B cell (primary cell): ENCODE measurements around the gene ARAP1. TPM values are rescaled to one million over a fixed set of nuclear protein-coding genes. Genes with fewer than 3 reads are reported as not detected.

Experiments
- ATAC-seq: fragments of 200-7000 bp; cut with Tn5 transposase; one replicate; pipeline ENCODE4 v1.10.0; 2021; ENCODE audit warnings: low read depth, mild to moderate bottlenecking, moderate number of reproducible peaks, moderate library complexity
- CTCF ChIA-PET: fragments of 350-600 bp; sonication (Branson Sonifier 250); formaldehyde crosslinking; loops from one replicate; lab custom pipeline; 2021; ENCODE audit warnings: antibody characterized with exemption, inconsistent platforms; lab: Charles Lee
- POLR2A ChIA-PET: fragments of 350-600 bp; sonication (Branson Sonifier 250); formaldehyde crosslinking; loops from one replicate; lab custom pipeline; 2021; ENCODE audit warnings: antibody characterized with exemption; lab: Charles Lee
- DNase-seq: peaks from one replicate; pipeline ENCODE4 v3.0.0; 2013
- H2AFZ ChIP-seq: 2 replicates; pipeline ENCODE4 v1.6.1; 2012; ENCODE audit warnings: mild to moderate bottlenecking, low read depth, low read length; ENCODE audit not compliant: insufficient read depth, poor library complexity, severe bottlenecking
- H3K27ac ChIP-seq, 2 donors: 1 replicate in 1 of 2; 2 replicates in 1 of 2; pipeline ENCODE4 v1.5.1; 2012 to 2013; ENCODE audit warnings: low read length in 2 of 2, mild to moderate bottlenecking in 2 of 2, moderate library complexity in 1 of 2
- H3K27me3 ChIP-seq, 4 experiments: fragments of 200-600 bp in 1 of 4; sonication (generic) in 1 of 4; replicated peaks in 1 of 4; 1 replicate in 2 of 4; 2 replicates in 2 of 4; pipeline versions ENCODE4 v1.6.1 to v1.7.0; 2013 to 2016; ENCODE audit warnings: low read length in 3 of 4, mild to moderate bottlenecking in 2 of 4, mixed read lengths in 1 of 4, moderate library complexity in 1 of 4; ENCODE audit not compliant: insufficient read depth in 4 of 4, control insufficient read depth in 3 of 4; ENCODE audit errors: control extremely low read depth in 1 of 4
- H3K36me3 ChIP-seq, 2 experiments: replicated peaks in 1 of 2; 1 replicate in 1 of 2; 2 replicates in 1 of 2; pipeline versions ENCODE4 v1.6.1 to v1.7.1; 2013; ENCODE audit warnings: low read length in 1 of 2; ENCODE audit not compliant: insufficient read depth in 2 of 2, control insufficient read depth in 1 of 2; ENCODE audit errors: control extremely low read depth in 1 of 2, extremely low read depth in 1 of 2
- H3K4me1 ChIP-seq, 2 donors: fragments of 200-600 bp in 1 of 2; sonication (generic) in 1 of 2; 1 replicate in 1 of 2; 2 replicates in 1 of 2; pipeline versions ENCODE4 v1.5.1 to v1.6.1; 2013 to 2017; ENCODE audit warnings: low read length in 2 of 2; ENCODE audit not compliant: control insufficient read depth in 2 of 2, insufficient read depth in 2 of 2
- H3K4me2 ChIP-seq: replicated peaks from 2 replicates; pipeline ENCODE3; 2012; ENCODE audit warnings: mild to moderate bottlenecking, low read depth, low read length; ENCODE audit not compliant: poor library complexity, severe bottlenecking
- H3K4me3 ChIP-seq, 5 experiments: fragments of 200-600 bp in 1 of 5; sonication (generic) in 1 of 5; 1 replicate in 3 of 5; 2 replicates in 2 of 5; pipeline versions ENCODE4 v1.5.1 to v1.7.0; 2011 to 2016; ENCODE audit warnings: low read length in 4 of 5, mild to moderate bottlenecking in 4 of 5, low read depth in 2 of 5, control low read depth in 1 of 5, moderate library complexity in 1 of 5; ENCODE audit not compliant: insufficient read depth in 1 of 5; ENCODE audit errors: control extremely low read depth in 1 of 5, extremely low read depth in 1 of 5
- H3K79me2 ChIP-seq: fragments of 200-600 bp; sonication (generic); one replicate; pipeline ENCODE4 v1.6.0; 2016; ENCODE audit warnings: low read length; ENCODE audit not compliant: control insufficient read depth, insufficient read depth
- H3K9ac ChIP-seq: fragments of 200-600 bp; sonication (generic); 2 replicates; pipeline ENCODE4 v1.6.1; 2017; ENCODE audit warnings: mild to moderate bottlenecking, low read length, moderate library complexity
- H3K9me3 ChIP-seq, 3 donors: one replicate each; pipeline versions ENCODE4 v1.6.1 to v1.7.1; 2013; ENCODE audit warnings: low read length in 2 of 3; ENCODE audit not compliant: control insufficient read depth in 2 of 3, insufficient read depth in 1 of 3; ENCODE audit errors: control extremely low read depth in 1 of 3
- H4K20me1 ChIP-seq: 2 replicates; pipeline ENCODE4 v1.6.0; 2012; ENCODE audit warnings: mild to moderate bottlenecking, low read length; ENCODE audit not compliant: insufficient read depth, control insufficient read depth, poor library complexity, severe bottlenecking
- H3K27ac Mint-ChIP-seq: one replicate; pipeline ENCODE4 v1.8.0; 2021; ENCODE audit warnings: mixed read lengths
- H3K27me3 Mint-ChIP-seq: one replicate; pipeline ENCODE4 v1.8.0; 2021; ENCODE audit warnings: mixed read lengths
- H3K4me1 Mint-ChIP-seq: one replicate; pipeline ENCODE4 v1.8.0; 2021; ENCODE audit warnings: mixed read lengths
- H3K4me3 Mint-ChIP-seq: one replicate; pipeline ENCODE4 v1.8.0; 2021; ENCODE audit warnings: mixed read lengths
- H3K9me3 Mint-ChIP-seq: one replicate; pipeline ENCODE4 v1.8.0; 2022; ENCODE audit warnings: mixed read lengths; ENCODE audit not compliant: insufficient read depth
- EZH2 ChIP-seq: IDR thresholded peaks from 2 replicates; pipeline ENCODE4 v1.6.1; 2012; ENCODE audit warnings: borderline replicate concordance, low read depth, mild to moderate bottlenecking, moderate library complexity, low read length; ENCODE audit not compliant: insufficient read depth, poor library complexity, severe bottlenecking
- WGBS: methylation state at CpG from one replicate; pipeline ENCODE4 v1.1.5; 2013; ENCODE audit warnings: missing lambda C conversion rate; ENCODE audit not compliant: insufficient coverage; 5-methylcytosine and 5-hydroxymethylcytosine counted together
- intact Hi-C: fragments of 100-400 bp; cut with micrococcal nuclease; formaldehyde crosslinking; loops from one replicate; pipeline ENCODE4 v1.10.0; 2022
- polyA plus RNA-seq: library from polyadenylated mRNA; depleted of rRNA; stranded (reverse); fragments of >200 nt; gene quantifications from 2 replicates; pipeline ENCODE4 v1.2.3, GENCODE V29; 2012
- total RNA-seq, 2 donors: library from RNA; stranded (reverse); fragments of 120-200 nt in 1 of 2; gene quantifications; 1 replicate in 1 of 2; 2 replicates in 1 of 2; pipeline versions ENCODE4 v1.2.3 to v1.2.4, GENCODE V29; 2013 to 2022
- TF ChIP-seq, protein P1 (sequence below): fragments of 200-600 bp; IDR thresholded peaks from one replicate; pipeline ENCODE4 v1.8.0; 2022; ENCODE audit warnings: antibody characterized with exemption, mild to moderate bottlenecking

The ARAP1 gene
- total and polyA plus RNA-seq, 2 donors (not counting 1 experiment from before 2014, with no cell fraction given): 143 to 242 TPM

DNA sequence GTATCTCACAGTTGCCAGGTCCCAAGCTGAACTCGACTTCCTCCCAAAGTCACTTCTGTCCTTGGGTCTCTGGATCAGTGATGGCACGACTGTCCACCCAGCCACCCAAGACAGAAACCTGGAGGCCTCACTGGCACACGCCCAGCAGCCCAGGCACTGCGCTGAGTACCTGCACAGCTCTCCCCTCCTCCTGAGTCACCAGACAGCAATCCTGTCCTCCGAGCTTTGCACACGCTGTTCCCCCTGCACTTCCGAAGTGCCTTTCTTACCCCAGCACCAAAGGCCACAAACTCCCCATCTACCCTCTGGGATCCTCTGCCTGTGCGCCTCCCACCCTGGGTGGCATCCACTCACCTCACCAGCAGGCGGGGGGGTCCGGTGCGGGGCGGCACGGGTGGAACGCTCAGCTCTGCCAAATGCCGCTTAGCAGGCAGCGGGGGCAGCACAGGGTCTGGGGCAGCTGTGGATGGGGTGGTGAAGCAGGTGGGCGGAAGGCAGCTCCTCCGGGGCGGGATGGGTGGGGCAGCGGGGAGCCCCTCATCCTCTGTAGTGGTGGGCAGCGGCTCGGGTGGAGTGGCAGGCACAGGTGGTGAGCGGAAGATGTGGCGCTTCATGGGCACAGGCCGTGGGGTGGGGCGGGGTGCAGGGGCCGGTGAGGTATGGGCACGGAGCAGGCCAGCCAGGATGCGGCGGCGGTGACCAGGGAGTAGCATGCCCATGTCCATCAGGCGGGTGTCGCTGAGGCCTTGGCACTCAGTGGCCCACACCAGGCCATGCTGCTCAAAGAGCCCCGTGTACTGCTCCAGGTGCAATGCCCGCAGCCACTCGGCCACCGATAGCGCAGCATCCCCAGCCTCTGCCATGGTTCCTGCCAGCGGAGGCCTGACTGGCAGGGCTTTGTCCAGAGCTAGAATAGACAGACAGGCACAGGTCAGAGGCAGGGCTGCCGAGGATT, 25.7 kb downstream of the ARAP1 start:
- ChIA-PET POLR2A (interaction anchor here (0.5 to 0.6 kb wide), 3 partner anchors 10 to 108 kb away, joined by 3 read pairs; no protein-coding TSS in a partner anchor), CTCF (interaction anchor here (1.0 to 23.8 kb wide), 8 partner anchors 13 to 645 kb away, joined by 3 to 390 read pairs (median 20); partner anchors contain the start of gene STARD10)
- DNase-seq (no peak), ATAC-seq (no peak)
- peak overlapping the region; percentile 85 for H3K27ac Mint-ChIP-seq
- H3K4me3 Mint-ChIP-seq: no peak overlapping the region
- no peaks in the 10 kb centered on the region for H3K9me3 Mint-ChIP-seq
- peaks cover 0 to 4% (median 0%) of the 10 kb centered on the region in 3 donors for H3K9me3 ChIP-seq
- H3K27me3 ChIP-seq: no peaks in the 10 kb centered on the region
- H3K4me3 ChIP-seq: no peak overlapping the region
- H3K27me3 Mint-ChIP-seq: no peaks in the 10 kb centered on the region
- peaks cover 54% of the 10 kb centered on the region for H4K20me1 ChIP-seq
- H3K27ac ChIP-seq: peak overlapping the region in 1 of 2 donors; percentile 67
- no peak overlapping the region for H2AFZ ChIP-seq
- H3K79me2 ChIP-seq: peaks cover 99% of the 10 kb centered on the region
- no peak for TF ChIP-seq EZH2
- TF ChIP-seq, protein P1, sequence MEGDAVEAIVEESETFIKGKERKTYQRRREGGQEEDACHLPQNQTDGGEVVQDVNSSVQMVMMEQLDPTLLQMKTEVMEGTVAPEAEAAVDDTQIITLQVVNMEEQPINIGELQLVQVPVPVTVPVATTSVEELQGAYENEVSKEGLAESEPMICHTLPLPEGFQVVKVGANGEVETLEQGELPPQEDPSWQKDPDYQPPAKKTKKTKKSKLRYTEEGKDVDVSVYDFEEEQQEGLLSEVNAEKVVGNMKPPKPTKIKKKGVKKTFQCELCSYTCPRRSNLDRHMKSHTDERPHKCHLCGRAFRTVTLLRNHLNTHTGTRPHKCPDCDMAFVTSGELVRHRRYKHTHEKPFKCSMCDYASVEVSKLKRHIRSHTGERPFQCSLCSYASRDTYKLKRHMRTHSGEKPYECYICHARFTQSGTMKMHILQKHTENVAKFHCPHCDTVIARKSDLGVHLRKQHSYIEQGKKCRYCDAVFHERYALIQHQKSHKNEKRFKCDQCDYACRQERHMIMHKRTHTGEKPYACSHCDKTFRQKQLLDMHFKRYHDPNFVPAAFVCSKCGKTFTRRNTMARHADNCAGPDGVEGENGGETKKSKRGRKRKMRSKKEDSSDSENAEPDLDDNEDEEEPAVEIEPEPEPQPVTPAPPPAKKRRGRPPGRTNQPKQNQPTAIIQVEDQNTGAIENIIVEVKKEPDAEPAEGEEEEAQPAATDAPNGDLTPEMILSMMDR: no peak
- intact Hi-C loops: no loop called here
- WGBS: 96% methylated on average over 33 of the region's 40 CpGs
- peaks cover 0 to 49% of the 10 kb centered on the region in 2 experiments for H3K36me3 ChIP-seq
- peaks cover 40 to 66% of the 10 kb centered on the region in 2 donors for H3K4me1 ChIP-seq
- peaks cover 74% of the 10 kb centered on the region for H3K4me1 Mint-ChIP-seq
- no peak overlapping the region for H3K9ac ChIP-seq
- H3K4me2 ChIP-seq: no peak overlapping the region

DNA sequence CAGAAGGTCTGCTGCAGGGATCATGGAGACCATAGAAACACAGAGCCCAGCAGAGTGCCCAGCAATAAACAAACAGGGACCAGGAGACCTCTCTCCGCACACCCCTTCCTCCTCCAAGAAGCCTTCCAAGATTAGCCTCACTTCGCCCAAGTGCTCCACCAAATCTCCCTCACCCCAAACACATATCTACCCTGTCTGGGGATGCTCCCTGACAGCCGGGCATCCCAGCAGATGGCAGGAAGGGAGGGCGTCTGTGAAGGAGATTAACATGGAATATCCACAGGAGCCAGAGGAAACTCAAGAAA, 26.5 kb downstream of the ARAP1 start:
- no peaks in the 10 kb centered on the region for H3K9me3 Mint-ChIP-seq
- 100% methylated on average over 2 of the region's 4 CpGs for WGBS
- H2AFZ ChIP-seq: no peak overlapping the region
- TF ChIP-seq EZH2: no peak
- TF ChIP-seq, protein P1: no peak
- H3K79me2 ChIP-seq: peaks cover 99% of the 10 kb centered on the region
- intact Hi-C loops: loop anchor here (1.0 kb wide), 3 partner anchors 13 to 68 kb away; partner anchors contain the start of gene ARAP1
- H3K4me1 Mint-ChIP-seq: peaks cover 75% of the 10 kb centered on the region
- no peak overlapping the region for H3K9ac ChIP-seq
- H3K36me3 ChIP-seq: peaks cover 0 to 41% of the 10 kb centered on the region in 2 experiments
- ChIA-PET CTCF (interaction anchor here (0.6 to 23.8 kb wide), 46 partner anchors 10 to 646 kb away, joined by 3 to 390 read pairs (median 4); partner anchors contain the start of genes ARAP1 and STARD10), POLR2A (interaction anchor here (0.7 to 1.2 kb wide), 6 partner anchors 12 to 152 kb away, joined by 3 to 35 read pairs (median 6); partner anchors contain the start of gene STARD10)
- H3K4me2 ChIP-seq: peak overlapping the region; percentile 42
- peak overlapping the region; percentile 62 to 75 for H3K27ac ChIP-seq
- H3K4me3 Mint-ChIP-seq: no peak overlapping the region
- peaks cover 63% of the 10 kb centered on the region for H4K20me1 ChIP-seq
- ATAC-seq (no peak), DNase-seq (no peak)
- no peaks in the 10 kb centered on the region for H3K9me3 ChIP-seq
- peaks cover 49 to 75% of the 10 kb centered on the region in 2 donors for H3K4me1 ChIP-seq
- H3K27me3 Mint-ChIP-seq: no peaks in the 10 kb centered on the region
- H3K4me3 ChIP-seq: no peak overlapping the region
- no peaks in the 10 kb centered on the region for H3K27me3 ChIP-seq
- H3K27ac Mint-ChIP-seq: peak overlapping the region; percentile 86
